ENCODE data around the gene ZMYND19.
"Not testable (repeated sequence)": the region's sequence is repeated elsewhere in the genome, so short reads cannot be mapped to it uniquely, and the experiment has no call there.

GRCh38 chr9:137596577-137596976, 6.3 kb upstream of the ZMYND19 start:
- TF ChIP-seq ZNF792 (tag by site-specific recombination; IDR thresholded peaks at IDR 0.05); CTCF (tag by site-specific recombination; IDR thresholded peaks at IDR 0.05); ZNF514 (tag by site-specific recombination; IDR thresholded peaks at IDR 0.05); ZFP37 (tag by site-specific recombination; IDR thresholded peaks at IDR 0.05); ZNF830 (tag by site-specific recombination; IDR thresholded peaks at IDR 0.05; ENCODE audit: low read depth); ZBTB8A (tag by site-specific recombination; IDR thresholded peaks at IDR 0.05); ELK4 (IDR thresholded peaks at IDR 0.05; ENCODE audit: borderline replicate concordance, low read depth, low read length); ZNF658 (tag by site-specific recombination; IDR thresholded peaks at IDR 0.05); ZNF747 (tag by site-specific recombination; IDR thresholded peaks at IDR 0.05): not testable (repeated sequence)

All from HEK293 (cell line).